ENCODE data around the gene DOCK2.
A peak's percentile ranks its signal among the peaks of the same experiment; 100 is the strongest.
"Not testable (repeated sequence)": the region's sequence is repeated elsewhere in the genome, so short reads cannot be mapped to it uniquely, and the experiment has no call there.

Gene DOCK2

GRCh38 chr5:170057311-170057710, 420.2 kb downstream of the DOCK2 start:
- DNase-seq (ENCODE audit: low spot score) = no peak

GRCh38 chr5:170059221-170059620, 422.1 kb downstream of the DOCK2 start:
- no peak for DNase-seq (ENCODE audit: low spot score)

GRCh38 chr5:170067152-170067551, 430.1 kb downstream of the DOCK2 start:
- DNase-seq (ENCODE audit: low spot score) = no peak

GRCh38 chr5:170067574-170068170, 430.6 kb downstream of the DOCK2 start:
- no peak for DNase-seq (ENCODE audit: low spot score)

- DNase-seq (ENCODE audit: low spot score) = no peak
Observed at GRCh38 chr5:170069512-170069911, 432.4 kb downstream of the DOCK2 start.

- peak; percentile 8 for DNase-seq (ENCODE audit: low spot score)
Observed at GRCh38 chr5:170070556-170071412, 433.7 kb downstream of the DOCK2 start.

GRCh38 chr5:170071748-170072147, 434.7 kb downstream of the DOCK2 start:
- DNase-seq (ENCODE audit: low spot score) = no peak

- no peak for DNase-seq (ENCODE audit: low spot score)
Observed at GRCh38 chr5:170075696-170076095, 438.6 kb downstream of the DOCK2 start.

- DNase-seq (ENCODE audit: low spot score) = no peak
Observed at GRCh38 chr5:170076211-170076610, 439.1 kb downstream of the DOCK2 start.

DNA sequence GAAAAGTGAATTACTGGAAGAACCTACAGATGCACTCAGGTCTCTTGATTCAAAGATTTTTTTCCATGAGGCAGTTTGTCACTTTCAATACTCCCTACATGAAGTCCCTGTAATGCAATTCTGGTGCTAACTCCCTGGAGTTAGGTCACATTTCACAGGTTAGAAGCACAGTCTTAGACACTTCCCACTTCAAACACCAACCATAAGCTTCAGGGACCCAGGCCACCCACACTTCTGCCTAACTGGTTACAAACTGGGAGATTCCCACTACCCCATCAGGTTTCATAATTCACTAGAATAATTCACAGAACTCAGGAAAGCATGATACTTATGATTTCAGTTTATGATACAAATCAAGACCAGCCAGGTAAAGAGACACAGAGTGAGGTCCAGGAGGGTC, 439.7 kb downstream of the DOCK2 start:
- DNase-seq (ENCODE audit: low spot score) = no peak

GRCh38 chr5:170077526-170077925, 440.5 kb downstream of the DOCK2 start:
- DNase-seq (ENCODE audit: low spot score) = no peak

- DNase-seq (ENCODE audit: low spot score) = no peak
Observed at GRCh38 chr5:170078458-170078857, 441.4 kb downstream of the DOCK2 start.

DNA sequence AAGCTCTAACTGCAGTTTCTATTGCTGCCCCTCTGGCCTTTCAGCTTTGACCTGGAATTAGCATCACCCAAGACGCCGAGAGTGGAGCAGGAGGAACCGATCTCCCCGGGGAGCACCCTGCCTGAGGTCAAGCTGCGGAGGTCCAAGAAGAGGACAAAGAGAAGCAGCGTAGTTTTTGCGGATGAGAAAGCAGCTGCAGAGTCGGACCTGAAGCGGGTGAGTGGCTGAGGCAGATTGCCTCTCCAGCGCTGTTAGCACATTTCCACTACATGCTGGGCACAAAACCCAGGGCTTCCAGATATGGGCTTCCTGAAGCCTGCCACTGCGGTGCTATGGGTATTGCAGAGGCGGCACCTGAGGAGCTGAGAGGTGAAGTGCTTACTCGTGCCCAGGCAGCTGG, 441.9 kb downstream of the DOCK2 start:
- no peak for DNase-seq (ENCODE audit: low spot score)

GRCh38 chr5:170080217-170080616, 443.1 kb downstream of the DOCK2 start:
- DNase-seq (ENCODE audit: low spot score) = no peak

- DNase-seq (ENCODE audit: low spot score) = no peak
Observed at GRCh38 chr5:170080786-170081445, 443.8 kb downstream of the DOCK2 start.

- DNase-seq (ENCODE audit: low spot score) = no peak
Observed at GRCh38 chr5:170081616-170082015, 444.5 kb downstream of the DOCK2 start.

DNA sequence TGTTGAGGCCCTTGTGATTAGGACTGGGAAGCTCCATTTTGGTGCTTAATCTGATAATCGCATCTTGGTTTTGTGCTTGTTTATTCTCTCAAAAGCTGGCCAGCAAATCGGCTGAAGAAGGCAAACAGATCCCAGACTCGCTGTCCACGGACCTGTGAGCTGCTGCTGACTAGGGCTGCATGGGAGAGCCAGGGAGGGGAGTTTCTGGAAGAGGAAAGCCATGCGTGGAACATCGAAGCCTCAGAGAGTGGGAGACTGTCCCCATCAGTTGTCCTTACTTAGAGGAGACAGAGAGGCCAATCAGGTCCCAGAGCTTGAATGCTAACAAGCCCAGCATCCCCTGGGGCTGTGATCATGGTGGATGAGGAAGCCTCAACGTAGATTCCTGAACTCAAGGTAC, 445.6 kb downstream of the DOCK2 start:
- no peak for DNase-seq (ENCODE audit: low spot score)

DNA sequence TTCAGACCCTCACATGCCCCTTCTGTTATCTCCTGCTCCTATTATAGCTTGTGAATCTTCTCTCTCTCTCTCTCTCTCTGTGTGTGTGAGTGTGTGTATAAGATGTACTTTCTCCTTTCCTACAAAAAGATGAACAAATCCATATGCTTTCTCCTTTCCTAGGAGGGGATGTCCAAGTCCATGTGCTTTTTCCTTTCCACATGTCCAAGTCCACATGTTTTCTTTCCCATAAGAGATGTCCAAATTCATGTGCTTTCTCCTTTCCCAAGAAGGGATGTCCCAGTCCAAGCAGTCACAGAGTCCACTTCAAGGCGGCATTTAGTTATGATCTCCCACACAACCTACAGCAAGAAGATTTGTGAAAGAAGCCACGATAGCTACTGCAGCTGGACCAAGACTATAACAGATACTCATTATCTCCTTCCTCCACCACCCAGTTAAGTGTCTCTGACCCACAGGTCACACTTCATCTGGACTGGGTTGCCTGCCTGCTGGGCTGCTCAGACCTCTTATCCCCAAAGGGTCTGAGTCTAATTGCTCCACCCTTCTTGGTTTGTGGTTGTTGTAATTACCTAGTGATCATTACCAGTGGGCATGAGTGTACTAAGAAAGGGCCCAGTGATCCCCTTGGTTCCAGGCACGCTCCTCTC, 450.2 kb downstream of the DOCK2 start:
- DNase-seq (ENCODE audit: low spot score) = no peak

DNA sequence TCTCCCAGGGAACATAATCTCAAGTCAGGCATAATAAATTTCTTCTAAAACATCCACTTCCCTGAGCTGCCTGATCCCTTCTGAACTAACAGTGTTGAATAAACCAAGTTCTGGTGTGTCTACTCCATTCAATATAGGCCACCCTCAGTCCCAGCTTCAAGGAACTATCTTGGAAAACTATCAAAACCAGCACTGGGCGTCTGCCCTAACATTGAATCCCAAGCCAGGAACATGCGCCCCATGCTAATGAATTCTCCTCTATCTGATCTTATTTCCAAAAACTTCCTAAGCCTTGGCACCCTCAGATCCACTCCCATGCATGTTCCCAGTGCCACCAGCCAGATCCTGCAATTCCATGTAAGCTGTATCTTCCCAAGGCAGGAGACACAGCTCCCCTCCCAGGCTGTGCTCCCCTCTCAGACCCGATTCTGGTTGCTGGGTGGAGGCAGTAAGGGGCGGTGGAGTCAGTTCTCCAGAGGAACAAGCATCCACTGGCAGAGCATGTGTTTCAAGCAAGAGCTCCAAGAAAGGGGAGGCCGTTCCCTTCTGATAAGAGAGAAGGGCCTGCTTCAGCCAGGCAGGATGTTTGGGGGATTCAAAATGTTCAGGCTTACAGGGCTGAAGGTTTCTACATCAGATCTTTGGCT, 455.5 kb downstream of the DOCK2 start:
- no peak for DNase-seq (ENCODE audit: low spot score)

DNA sequence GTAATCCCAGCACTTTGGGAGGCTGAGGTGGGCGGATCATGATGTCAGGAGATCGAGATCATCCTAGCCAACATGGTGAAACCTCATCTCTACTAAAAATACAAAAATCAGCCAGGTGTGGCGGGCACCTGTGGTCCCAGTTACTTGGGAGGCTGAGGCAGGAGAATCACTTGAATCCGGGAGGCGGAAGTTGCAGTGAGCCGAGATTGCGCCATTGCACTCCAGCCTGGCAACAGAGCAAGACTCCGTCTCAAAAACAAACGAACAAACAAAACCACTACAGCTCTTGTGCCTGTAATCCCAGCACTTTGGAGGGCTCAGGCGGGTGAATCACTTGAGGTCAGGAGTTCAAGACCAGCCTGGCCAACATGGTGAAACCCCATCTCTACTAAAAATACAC, 457.3 kb downstream of the DOCK2 start:
- DNase-seq (ENCODE audit: low spot score) = not testable (repeated sequence)

GRCh38 chr5:170095646-170096045, 458.6 kb downstream of the DOCK2 start:
- no peak for DNase-seq (ENCODE audit: low spot score)

GRCh38 chr5:170097934-170098333, 460.9 kb downstream of the DOCK2 start:
- peak; percentile 17 for DNase-seq (ENCODE audit: low spot score)
